ENCODE data around the gene VAT1L.

GRCh38 chr16:77775911-77776909, 12.2 kb upstream of the VAT1L start:
- TF ChIP-seq POLR2A (IDR thresholded peaks at IDR 0.05; ENCODE audit: low read depth, low read length) (no peak), CEBPB (IDR thresholded peaks at IDR 0.05; ENCODE audit: borderline replicate concordance in 1 of 2, low read depth in 2 of 2, low read length in 2 of 2) (no peak), ZBTB33 (IDR thresholded peaks at IDR 0.05) (no peak), MXI1 (IDR thresholded peaks at IDR 0.05; ENCODE audit: low read depth, low read length) (no peak), EGR1 (IDR thresholded peaks at IDR 0.05; ENCODE audit: borderline replicate concordance in 1 of 2, low read depth in 2 of 2, low read length in 2 of 2) (no peak), BCL11A (IDR thresholded peaks at IDR 0.05; ENCODE audit: low read depth, low read length) (no peak), PML (IDR thresholded peaks at IDR 0.05; ENCODE audit: low read length) (no peak), BHLHE40 (IDR thresholded peaks at IDR 0.05; ENCODE audit: borderline replicate concordance in 1 of 2, low read depth in 2 of 2, low read length in 1 of 2) (no peak), CTCF (IDR thresholded peaks at IDR 0.05 in 2 of 3, conservative IDR thresholded peaks at IDR 0.05 in 1 of 3; ENCODE audit: control insufficient read depth in 2 of 3, extremely low read depth in 1 of 3, insufficient read depth in 1 of 3, low read depth in 3 of 3, low read length in 3 of 3) (no peak), TAF1 (IDR thresholded peaks at IDR 0.05; ENCODE audit: borderline replicate concordance, low read depth, low read length) (no peak), EZH2 (IDR thresholded peaks at IDR 0.05; ENCODE audit: borderline replicate concordance, control insufficient read depth, low read depth, low read length) (no peak), MAX (IDR thresholded peaks at IDR 0.05; ENCODE audit: low read depth, low read length) (no peak)
